Measurements from ENCODE around the gene SCAF8.

Gene SCAF8

DNA sequence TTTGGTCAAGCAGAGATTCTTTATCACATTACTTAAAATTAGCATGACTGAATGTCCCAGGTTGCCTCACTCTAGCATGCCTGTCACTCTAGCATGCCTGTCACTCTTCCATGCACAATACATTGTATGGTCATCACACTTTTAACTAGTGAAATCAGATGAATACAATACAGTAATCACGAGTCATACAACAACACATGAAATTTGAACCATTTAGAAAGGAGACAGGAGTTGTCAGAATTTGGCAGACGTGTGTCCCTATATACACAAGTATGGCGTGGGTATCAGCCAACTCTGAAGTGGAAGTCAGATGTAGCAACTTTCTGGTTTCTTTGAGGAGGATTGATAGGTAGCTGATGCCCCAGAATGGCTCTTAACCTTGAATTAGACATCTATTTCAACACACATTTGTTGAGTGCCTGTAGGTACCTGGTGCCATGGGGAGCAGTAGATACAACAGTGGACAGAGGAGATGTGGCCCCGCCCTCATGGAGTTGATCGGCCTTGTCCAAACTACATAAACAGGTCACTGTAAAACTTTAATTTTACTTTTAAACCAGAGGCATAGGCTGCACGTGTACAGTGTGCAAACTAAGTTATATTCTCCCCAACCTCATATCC is 145.8 kb downstream of the SCAF8 start:
- in situ Hi-C loops (cut with MboI; ENCODE audit: low sequenced_read_pairs), result no loop called here

DNA sequence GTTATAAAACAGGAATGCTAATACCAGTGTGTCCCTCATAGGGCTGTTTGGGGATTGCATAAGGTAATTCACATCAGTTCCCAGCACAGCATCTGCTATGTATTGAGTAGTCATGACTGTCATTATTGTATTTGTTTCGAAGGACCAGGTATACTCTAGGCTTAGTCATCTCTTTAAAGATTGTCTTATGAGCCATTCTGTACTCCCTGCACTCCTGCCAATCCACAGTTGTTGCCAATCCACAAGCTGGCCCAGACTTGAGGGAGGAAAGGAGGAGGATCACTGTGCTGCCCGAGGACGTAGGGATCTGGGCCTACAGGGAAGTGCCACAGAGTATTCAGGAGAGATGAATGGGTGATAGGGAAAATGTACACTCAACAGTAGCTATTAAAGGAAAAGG is 148.9 kb downstream of the SCAF8 start:
- in situ Hi-C loops (cut with MboI; ENCODE audit: low sequenced_read_pairs), result no loop called here
